Measurements from ENCODE around the gene MRPL21.

MRPL21 gene

GRCh38 chr11:68935066-68935465 lies 31.4 kb upstream of the MRPL21 start:
- DNase-seq (ENCODE audit: low read depth, low spot score), result no peak

- DNase-seq (ENCODE audit: low read depth, low spot score), result no peak
These were observed 31.0 kb upstream of the MRPL21 start for GRCh38 chr11:68934666-68935065.

- DNase-seq (ENCODE audit: low read depth, low spot score), result no peak
These were observed 30.7 kb upstream of the MRPL21 start for GRCh38 chr11:68934321-68934645.

- no peak for DNase-seq (ENCODE audit: low read depth, low spot score)
These were observed 30.1 kb upstream of the MRPL21 start for GRCh38 chr11:68933605-68934320.

GRCh38 chr11:68932933-68933577 lies 29.4 kb upstream of the MRPL21 start:
- no peak for DNase-seq (ENCODE audit: low read depth, low spot score)

GRCh38 chr11:68932358-68932757 lies 28.7 kb upstream of the MRPL21 start:
- DNase-seq (ENCODE audit: low read depth, low spot score), result no peak

GRCh38 chr11:68931911-68932310 lies 28.3 kb upstream of the MRPL21 start:
- no peak for DNase-seq (ENCODE audit: low read depth, low spot score)

GRCh38 chr11:68930991-68931855 lies 27.6 kb upstream of the MRPL21 start:
- no peak for DNase-seq (ENCODE audit: low read depth, low spot score)

GRCh38 chr11:68929706-68930570 lies 26.3 kb upstream of the MRPL21 start:
- no peak for DNase-seq (ENCODE audit: low read depth, low spot score)

GRCh38 chr11:68929135-68929534 lies 25.5 kb upstream of the MRPL21 start:
- DNase-seq (ENCODE audit: low read depth, low spot score), result no peak

- DNase-seq (ENCODE audit: low read depth, low spot score), result no peak
These were observed 24.7 kb upstream of the MRPL21 start for GRCh38 chr11:68928136-68928880.

GRCh38 chr11:68927280-68928135 lies 23.9 kb upstream of the MRPL21 start:
- DNase-seq (ENCODE audit: low read depth, low spot score), result no peak

- no peak for DNase-seq (ENCODE audit: low read depth, low spot score)
These were observed 22.0 kb upstream of the MRPL21 start for GRCh38 chr11:68925611-68926010.

GRCh38 chr11:68924073-68924925 lies 20.7 kb upstream of the MRPL21 start:
- DNase-seq (ENCODE audit: low read depth, low spot score), result no peak

GRCh38 chr11:68923614-68924013 lies 20.0 kb upstream of the MRPL21 start:
- DNase-seq (ENCODE audit: low read depth, low spot score), result no peak

- DNase-seq (ENCODE audit: low read depth, low spot score), result no peak
These were observed 12.8 kb upstream of the MRPL21 start for GRCh38 chr11:68916439-68916838.

- no peak for DNase-seq (ENCODE audit: low read depth, low spot score)
These were observed 11.1 kb upstream of the MRPL21 start for GRCh38 chr11:68914761-68915160.

- no peak for DNase-seq (ENCODE audit: low read depth, low spot score)
These were observed 9.6 kb upstream of the MRPL21 start for GRCh38 chr11:68913188-68913587.

- no peak for DNase-seq (ENCODE audit: low read depth, low spot score)
These were observed 8.6 kb upstream of the MRPL21 start for GRCh38 chr11:68912254-68912653.
